GM12873 (cell line): ENCODE measurements around the gene RFNG.

Experiments used
- TF ChIP-seq, protein P1 (sequence below): IDR thresholded peaks from 2 replicates; pipeline ENCODE4 v1.5.1; 2012; ENCODE audit warnings: low read depth, mild to moderate bottlenecking, moderate library complexity, low read length, control low read depth; ENCODE audit not compliant: insufficient read depth; ENCODE audit errors: missing control alignments

Gene RFNG

DNA sequence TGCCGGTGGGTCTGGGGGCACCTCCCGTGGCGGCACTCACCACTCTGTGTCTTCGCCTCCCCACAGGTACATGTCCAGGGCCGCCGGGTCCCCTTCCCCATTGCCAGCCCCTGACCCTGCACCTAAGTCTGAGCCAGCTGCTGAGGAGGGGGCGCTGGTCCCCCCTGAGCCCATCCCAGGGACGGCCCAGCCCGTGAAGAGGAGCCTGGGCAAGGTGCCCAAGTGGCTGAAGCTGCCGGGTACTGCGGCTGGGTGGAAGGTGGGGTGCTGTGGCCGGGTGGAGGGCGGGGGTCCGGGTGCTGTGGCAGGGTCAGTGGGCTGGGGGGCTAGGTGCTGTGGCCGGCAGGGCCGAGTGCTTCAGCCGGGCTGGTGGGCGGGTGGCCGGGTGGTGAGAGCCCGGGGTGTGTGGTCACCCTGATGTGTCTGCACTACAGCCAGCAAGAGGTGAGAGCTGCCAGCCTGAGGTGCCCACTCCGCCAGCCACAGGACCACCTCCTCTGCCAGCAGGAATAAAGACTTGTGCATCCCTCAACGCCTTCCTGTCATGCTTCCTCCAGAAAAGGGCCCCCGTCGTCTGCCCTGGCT, 34.6 kb downstream of the RFNG start:
- TF ChIP-seq, protein P1, sequence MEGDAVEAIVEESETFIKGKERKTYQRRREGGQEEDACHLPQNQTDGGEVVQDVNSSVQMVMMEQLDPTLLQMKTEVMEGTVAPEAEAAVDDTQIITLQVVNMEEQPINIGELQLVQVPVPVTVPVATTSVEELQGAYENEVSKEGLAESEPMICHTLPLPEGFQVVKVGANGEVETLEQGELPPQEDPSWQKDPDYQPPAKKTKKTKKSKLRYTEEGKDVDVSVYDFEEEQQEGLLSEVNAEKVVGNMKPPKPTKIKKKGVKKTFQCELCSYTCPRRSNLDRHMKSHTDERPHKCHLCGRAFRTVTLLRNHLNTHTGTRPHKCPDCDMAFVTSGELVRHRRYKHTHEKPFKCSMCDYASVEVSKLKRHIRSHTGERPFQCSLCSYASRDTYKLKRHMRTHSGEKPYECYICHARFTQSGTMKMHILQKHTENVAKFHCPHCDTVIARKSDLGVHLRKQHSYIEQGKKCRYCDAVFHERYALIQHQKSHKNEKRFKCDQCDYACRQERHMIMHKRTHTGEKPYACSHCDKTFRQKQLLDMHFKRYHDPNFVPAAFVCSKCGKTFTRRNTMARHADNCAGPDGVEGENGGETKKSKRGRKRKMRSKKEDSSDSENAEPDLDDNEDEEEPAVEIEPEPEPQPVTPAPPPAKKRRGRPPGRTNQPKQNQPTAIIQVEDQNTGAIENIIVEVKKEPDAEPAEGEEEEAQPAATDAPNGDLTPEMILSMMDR: no peak

DNA sequence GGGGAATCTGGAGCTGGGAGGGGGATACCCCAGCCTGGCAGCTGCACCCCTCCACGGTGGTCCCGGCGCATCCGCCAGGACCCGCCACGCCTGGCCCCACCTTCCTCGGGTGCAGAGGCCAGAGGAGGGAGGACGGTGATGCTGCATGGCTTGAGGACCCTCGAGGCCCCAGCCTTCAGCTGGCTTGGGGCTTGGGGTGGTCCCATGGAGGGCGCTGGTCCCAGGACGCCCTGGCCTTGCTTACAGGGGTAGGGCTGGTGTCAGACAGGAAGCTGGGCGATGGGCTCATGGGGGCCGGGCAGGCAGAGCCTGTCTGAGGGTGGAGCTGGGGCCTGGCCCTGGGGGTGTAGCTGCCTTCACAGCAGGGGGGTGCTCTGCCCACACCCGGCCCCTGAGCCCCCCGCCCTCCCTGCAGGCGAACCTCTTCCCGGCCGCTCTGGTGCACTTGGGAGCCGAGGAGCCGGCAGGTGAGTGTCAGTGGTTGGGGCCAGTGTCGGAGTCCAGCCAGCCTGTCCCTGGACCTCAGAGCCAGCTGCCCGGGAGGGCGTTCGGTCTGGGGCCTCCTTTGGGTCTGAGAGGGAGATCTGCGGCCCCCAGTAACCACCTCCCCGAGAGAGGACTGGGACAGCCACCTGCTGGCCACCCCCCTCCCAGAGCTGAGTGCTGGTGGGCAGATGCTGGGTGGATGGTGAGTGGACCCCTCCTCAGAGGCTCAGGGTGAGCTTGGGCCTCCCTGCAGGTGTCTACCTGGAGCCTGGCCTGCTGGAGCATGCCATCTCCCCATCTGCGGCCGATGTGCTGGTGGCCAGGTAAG, 35.3 kb downstream of the RFNG start:
- TF ChIP-seq, protein P1: no peak

DNA sequence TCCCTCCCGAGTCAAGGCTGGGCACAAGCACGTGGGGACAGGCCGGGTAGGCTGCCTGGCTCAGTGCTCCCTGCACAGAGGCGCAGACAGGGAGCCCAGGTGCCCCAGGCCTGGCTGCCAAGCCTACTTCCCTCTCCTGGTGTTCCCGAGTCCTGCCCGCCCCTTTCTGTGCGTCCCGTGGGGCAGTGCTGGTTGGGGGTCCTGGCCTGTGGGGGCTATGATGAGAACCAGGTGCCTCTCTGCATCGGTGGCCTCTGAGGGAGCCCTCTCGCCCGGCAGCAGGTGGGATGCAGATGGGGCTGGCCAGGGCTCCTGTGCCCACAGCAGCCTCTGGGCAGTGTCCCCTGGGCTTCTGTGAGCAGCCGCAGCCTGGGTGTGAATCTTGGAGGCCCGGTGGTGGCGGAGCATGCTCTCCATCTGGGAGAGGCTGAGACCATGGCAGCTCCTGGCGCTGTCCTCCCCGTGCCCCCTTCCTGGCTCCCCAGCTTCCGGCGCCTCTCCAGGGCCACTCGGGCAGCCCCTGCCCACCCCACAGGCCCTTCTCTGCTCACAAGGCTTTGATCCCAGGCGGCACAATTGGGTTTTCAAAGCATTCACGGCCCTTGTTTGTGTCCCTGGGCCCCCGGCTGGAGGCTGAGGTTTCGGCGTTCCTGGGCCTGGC, 36.2 kb downstream of the RFNG start:
- TF ChIP-seq, protein P1: no peak

DNA sequence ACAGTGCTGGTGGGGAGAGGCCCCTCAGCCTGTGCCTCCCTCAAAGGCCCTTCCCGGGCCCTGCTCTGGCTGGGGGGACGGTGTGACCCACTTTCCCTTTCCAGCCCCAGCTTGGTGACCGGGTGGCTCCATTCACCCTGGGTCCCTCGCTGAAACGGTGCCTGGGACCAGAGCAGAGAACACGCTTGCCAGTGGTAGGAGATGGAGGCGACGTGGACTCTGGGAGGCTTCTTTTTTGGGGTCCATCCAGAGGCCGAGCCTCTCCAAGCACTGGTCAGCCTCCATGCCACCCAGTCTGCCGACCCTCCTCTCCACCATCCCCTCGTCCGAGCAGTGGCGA, 36.7 kb downstream of the RFNG start:
- TF ChIP-seq, protein P1: no peak

DNA sequence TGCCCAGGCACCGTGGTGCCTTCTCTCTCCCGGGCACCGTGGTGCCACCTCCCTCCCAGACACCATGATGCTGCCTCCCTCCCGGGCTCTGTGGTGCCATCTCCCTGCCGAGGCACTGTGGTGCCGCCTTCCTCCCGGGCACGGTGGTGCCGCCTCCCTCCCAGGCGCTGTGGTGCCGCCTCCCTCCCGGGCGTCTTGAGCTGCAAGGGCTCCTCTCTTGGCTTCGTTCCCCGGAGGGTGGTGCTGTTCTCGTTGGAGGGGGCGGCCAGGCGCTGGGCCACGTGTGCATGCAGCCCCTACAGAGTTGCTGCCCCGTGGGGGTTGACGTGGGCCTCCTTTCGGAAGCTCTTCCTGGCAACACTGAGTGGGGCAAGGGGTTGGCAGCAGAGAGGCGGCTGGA, 37.2 kb downstream of the RFNG start:
- TF ChIP-seq, protein P1: no peak

DNA sequence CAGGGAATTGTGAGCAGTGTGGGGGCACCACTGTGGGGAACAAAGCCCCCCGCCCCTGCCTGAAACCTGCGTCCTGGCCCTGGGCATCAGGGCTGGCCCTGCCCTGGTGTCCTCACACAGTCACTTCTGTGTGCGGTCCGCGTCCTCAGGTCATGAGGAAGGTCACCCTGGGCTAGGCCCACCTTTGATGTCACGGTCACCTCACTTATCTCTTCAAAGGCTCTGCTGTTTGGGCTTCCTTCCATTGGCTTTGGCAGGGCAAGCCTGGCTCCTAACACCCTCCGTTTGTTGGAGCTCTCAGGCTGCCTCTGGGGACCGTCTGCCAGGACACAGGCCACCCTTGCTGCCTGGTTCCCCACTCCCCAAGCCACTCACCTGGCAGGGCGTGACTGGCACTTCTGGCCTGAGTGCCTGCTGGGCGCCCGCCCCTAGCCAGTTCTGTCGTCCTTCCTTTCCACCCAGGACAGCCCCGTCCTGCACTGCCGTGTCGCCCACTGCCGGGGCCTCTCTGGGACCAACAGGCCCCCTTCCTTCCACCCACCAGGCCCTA, 37.8 kb downstream of the RFNG start:
- TF ChIP-seq, protein P1: no peak

DNA sequence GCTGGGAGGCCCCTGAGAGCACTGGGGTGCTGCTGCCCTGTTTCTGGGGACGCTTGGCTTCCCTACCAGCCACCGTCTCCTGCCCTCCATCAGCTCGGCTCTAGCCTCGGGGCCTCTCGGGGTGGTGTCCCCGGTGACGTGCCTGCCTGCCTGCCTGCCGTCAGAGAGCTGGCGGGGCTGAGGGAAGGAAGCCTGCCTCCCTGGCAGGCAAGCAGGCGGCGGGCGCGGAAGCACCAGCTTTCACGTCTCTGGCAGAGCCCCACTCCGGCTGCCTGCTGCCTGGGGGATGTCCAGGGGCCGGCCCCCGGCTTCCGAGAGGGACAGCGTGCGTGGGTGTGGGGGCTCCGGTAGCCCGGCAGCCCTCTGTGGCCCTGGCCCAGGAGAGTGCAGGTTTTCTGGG, 38.3 kb downstream of the RFNG start:
- TF ChIP-seq, protein P1: no peak
